Endodermal cell (in vitro differentiated cells): ENCODE measurements around the gene PALB2. TPM values are rescaled to one million over a fixed set of nuclear protein-coding genes. Genes with fewer than 3 reads are reported as not detected.

Experiments
- DNase-seq: peaks from one replicate; pipeline ENCODE4 v3.0.0-alpha.2; 2017
- H3K27ac ChIP-seq: 2 replicates; pipeline ENCODE4 v1.5.1; 2013; ENCODE audit warnings: mild to moderate bottlenecking, low read depth, low read length, moderate library complexity
- H3K27me3 ChIP-seq: 2 replicates; pipeline ENCODE4 v1.6.1; 2013; ENCODE audit warnings: mild to moderate bottlenecking, low read length, moderate library complexity; ENCODE audit not compliant: insufficient read depth, control insufficient read depth, poor library complexity, severe bottlenecking
- H3K36me3 ChIP-seq: 2 replicates; pipeline ENCODE4 v1.7.0; 2013; ENCODE audit warnings: mild to moderate bottlenecking, low read length, moderate library complexity; ENCODE audit not compliant: control insufficient read depth, insufficient read depth
- H3K4me1 ChIP-seq: one replicate; pipeline ENCODE4 v1.7.0; 2013; ENCODE audit warnings: low read length; ENCODE audit not compliant: control insufficient read depth, insufficient read depth
- H3K4me3 ChIP-seq: 2 replicates; pipeline ENCODE4 v1.5.1; 2013; ENCODE audit warnings: mild to moderate bottlenecking, low read length, moderate library complexity
- H3K9ac ChIP-seq: 2 replicates; pipeline ENCODE4 v1.6.1; 2013; ENCODE audit warnings: mild to moderate bottlenecking, low read length, moderate library complexity; ENCODE audit not compliant: poor library complexity, severe bottlenecking; ENCODE audit errors: extremely low read depth
- H3K9me3 ChIP-seq: 2 replicates; pipeline ENCODE4 v1.6.1; 2013; ENCODE audit warnings: mild to moderate bottlenecking, low read length, moderate library complexity; ENCODE audit not compliant: control insufficient read depth
- H3K27ac Mint-ChIP-seq: 2 replicates; pipeline ENCODE4 v1.8.0; 2020; ENCODE audit warnings: mixed read lengths
- H3K27me3 Mint-ChIP-seq: 2 replicates; pipeline ENCODE4 v1.8.0; 2021; ENCODE audit warnings: mild to moderate bottlenecking, mixed read lengths; ENCODE audit not compliant: insufficient read depth
- H3K36me3 Mint-ChIP-seq: 2 replicates; pipeline ENCODE4 v1.8.0; 2020; ENCODE audit warnings: low read depth, mixed read lengths
- H3K4me1 Mint-ChIP-seq: 2 replicates; pipeline ENCODE4 v1.8.0; 2020; ENCODE audit warnings: mixed read lengths
- H3K4me3 Mint-ChIP-seq: 2 replicates; pipeline ENCODE4 v1.8.0; 2020; ENCODE audit warnings: mild to moderate bottlenecking, moderate library complexity, mixed read lengths
- H3K9me3 Mint-ChIP-seq: 2 replicates; pipeline ENCODE4 v1.8.0; 2020; ENCODE audit warnings: mild to moderate bottlenecking, mixed read lengths
- CTCF ChIP-seq: fragments of 200-600 bp; sonication (generic); conservative IDR thresholded peaks from 2 replicates; pipeline ENCODE4 v1.5.0; 2021; ENCODE audit warnings: antibody characterized with exemption, mild to moderate bottlenecking
- WGBS, 2 experiments: methylation state at CpG; one replicate each; pipeline versions ENCODE4 v1.1.5 to v1.1.7; 2013; ENCODE audit warnings: missing lambda C conversion rate in 2 of 2, mixed read lengths in 1 of 2; ENCODE audit not compliant: insufficient coverage in 1 of 2, insufficient read length in 1 of 2; 5-methylcytosine and 5-hydroxymethylcytosine counted together
- total RNA-seq, 2 donors: library from RNA; stranded (reverse); fragmentation: NEBNext Ultra II Directional in 1 of 2; extraction: Animal tissue kit (Norgen Biotek cat#: 25700) in 1 of 2; gene quantifications; 2 replicates in 1 of 2; 3 replicates in 1 of 2; pipeline ENCODE4 v1.2.1, GENCODE V29; 2021

Gene PALB2
- total RNA-seq, 2 donors from 2014 or later, result 20.0 to 24.8 TPM

- H3K9ac ChIP-seq, result no peak overlapping the region
- Mint-ChIP-seq H3K27ac (no peak overlapping the region), H3K9me3 (no peaks in the 10 kb centered on the region), H3K36me3 (peaks cover 84% of the 10 kb centered on the region), H3K4me1 (no peaks in the 10 kb centered on the region), H3K4me3 (no peak overlapping the region), H3K27me3 (no peaks in the 10 kb centered on the region)
- H3K36me3 ChIP-seq, result peaks cover 89% of the 10 kb centered on the region
- H3K4me1 ChIP-seq, result no peaks in the 10 kb centered on the region
- H3K9me3 ChIP-seq, result no peaks in the 10 kb centered on the region
- H3K27me3 ChIP-seq, result no peaks in the 10 kb centered on the region
- H3K27ac ChIP-seq, result no peak overlapping the region
- DNase-seq, result no peak
- 94 to 95% methylated on average over 12 to 16 of the region's 16 CpGs for WGBS, 2 experiments
- H3K4me3 ChIP-seq, result no peak overlapping the region
- TF ChIP-seq CTCF, result no peak
Observed at GRCh38 chr16:23687034-23687808, 46.1 kb upstream of the PALB2 start.

DNA sequence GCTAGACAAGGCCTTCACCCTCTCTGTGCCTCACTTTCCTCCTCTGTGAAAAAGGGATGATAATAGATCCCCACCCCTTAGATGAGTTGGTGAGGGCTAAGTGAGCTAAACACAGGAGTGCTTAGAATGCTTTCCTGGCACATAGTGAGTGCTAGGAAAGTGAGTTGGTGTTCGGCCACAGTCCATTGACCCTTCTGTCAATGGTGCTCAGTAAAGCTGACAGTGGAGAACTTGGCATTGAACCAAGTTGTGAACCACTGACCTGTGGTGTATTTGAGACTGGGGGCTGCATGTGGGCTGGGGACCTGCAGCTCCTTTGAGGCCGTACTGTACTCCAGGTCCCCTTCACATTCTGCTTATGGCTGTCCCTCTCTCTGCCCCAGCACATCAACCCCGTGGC lies 42.4 kb upstream of the PALB2 start:
- no peak overlapping the region for H3K27ac ChIP-seq
- H3K9ac ChIP-seq, result no peak overlapping the region
- peaks cover 9% of the 10 kb centered on the region for H3K4me1 Mint-ChIP-seq
- H3K4me3 ChIP-seq, result no peak overlapping the region
- peaks cover 71% of the 10 kb centered on the region for H3K36me3 Mint-ChIP-seq
- DNase-seq, result no peak
- H3K27ac Mint-ChIP-seq, result no peak overlapping the region
- H3K9me3 ChIP-seq, result no peaks in the 10 kb centered on the region
- WGBS, 2 experiments, result 95 to 100% methylated on average over 3 of the region's 3 CpGs
- no peaks in the 10 kb centered on the region for H3K9me3 Mint-ChIP-seq
- no peaks in the 10 kb centered on the region for H3K27me3 ChIP-seq
- H3K36me3 ChIP-seq, result peaks cover 83% of the 10 kb centered on the region
- H3K4me3 Mint-ChIP-seq, result no peak overlapping the region
- peaks cover 9% of the 10 kb centered on the region for H3K4me1 ChIP-seq
- no peaks in the 10 kb centered on the region for H3K27me3 Mint-ChIP-seq
- no peak for TF ChIP-seq CTCF

GRCh38 chr16:23682181-23682580 lies 41.1 kb upstream of the PALB2 start:
- H3K27ac Mint-ChIP-seq, result no peak overlapping the region
- H3K36me3 Mint-ChIP-seq, result peaks cover 58% of the 10 kb centered on the region
- no peak for TF ChIP-seq CTCF
- Histone ChIP-seq H3K36me3 (peaks cover 70% of the 10 kb centered on the region), H3K9me3 (no peaks in the 10 kb centered on the region), H3K27me3 (no peaks in the 10 kb centered on the region), H3K27ac (no peak overlapping the region), H3K4me1 (peaks cover 9% of the 10 kb centered on the region), H3K4me3 (no peak overlapping the region), H3K9ac (no peak overlapping the region)
- H3K4me1 Mint-ChIP-seq, result peaks cover 9% of the 10 kb centered on the region
- DNase-seq, result no peak
- no peak overlapping the region for H3K4me3 Mint-ChIP-seq
- no peaks in the 10 kb centered on the region for H3K27me3 Mint-ChIP-seq
- H3K9me3 Mint-ChIP-seq, result no peaks in the 10 kb centered on the region
- WGBS, 2 experiments, result 100% methylated on average over 1 of the region's 1 CpG; no CpG with 5 or more reads in 1 of the 2 experiments
